OCI-LY3 (cell line): ENCODE measurements around the gene WWOX.

Source experiments
- EZH2phosphoT487 ChIP-seq: fragments of 200-600 bp; shearing (Covaris generic); IDR thresholded peaks from 2 replicates; pipeline ENCODE4 v1.6.1; 2018; ENCODE audit warnings: antibody characterized with exemption, mixed run types, low read depth
- TF ChIP-seq, protein P1 (sequence below): fragments of 200-600, 300-600 bp; sonication (generic); IDR thresholded peaks from 2 replicates; pipeline ENCODE4 v1.5.1; 2014; ENCODE audit warnings: antibody characterized with exemption, low read length, low read depth

DNA sequence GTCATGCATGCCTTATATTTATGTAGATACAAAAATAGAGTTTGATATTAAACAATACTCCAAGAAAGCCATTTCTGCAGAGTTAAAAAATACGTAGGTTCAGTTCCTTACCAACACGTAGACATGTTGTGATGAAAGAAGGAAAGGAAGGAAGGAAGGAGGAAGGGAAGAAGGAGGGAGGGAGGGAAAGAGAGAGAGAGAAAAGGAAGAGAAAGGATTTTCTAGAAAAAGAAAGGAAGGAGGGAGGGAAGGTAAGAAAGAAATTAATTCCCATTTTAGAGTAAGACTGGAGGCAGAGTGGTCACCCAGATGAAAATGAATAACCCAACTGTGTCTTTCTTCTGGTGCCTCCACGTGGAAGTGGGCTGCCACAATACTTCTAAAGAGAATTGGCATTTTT, 652.1 kb downstream of the WWOX start:
- TF ChIP-seq, protein P1, sequence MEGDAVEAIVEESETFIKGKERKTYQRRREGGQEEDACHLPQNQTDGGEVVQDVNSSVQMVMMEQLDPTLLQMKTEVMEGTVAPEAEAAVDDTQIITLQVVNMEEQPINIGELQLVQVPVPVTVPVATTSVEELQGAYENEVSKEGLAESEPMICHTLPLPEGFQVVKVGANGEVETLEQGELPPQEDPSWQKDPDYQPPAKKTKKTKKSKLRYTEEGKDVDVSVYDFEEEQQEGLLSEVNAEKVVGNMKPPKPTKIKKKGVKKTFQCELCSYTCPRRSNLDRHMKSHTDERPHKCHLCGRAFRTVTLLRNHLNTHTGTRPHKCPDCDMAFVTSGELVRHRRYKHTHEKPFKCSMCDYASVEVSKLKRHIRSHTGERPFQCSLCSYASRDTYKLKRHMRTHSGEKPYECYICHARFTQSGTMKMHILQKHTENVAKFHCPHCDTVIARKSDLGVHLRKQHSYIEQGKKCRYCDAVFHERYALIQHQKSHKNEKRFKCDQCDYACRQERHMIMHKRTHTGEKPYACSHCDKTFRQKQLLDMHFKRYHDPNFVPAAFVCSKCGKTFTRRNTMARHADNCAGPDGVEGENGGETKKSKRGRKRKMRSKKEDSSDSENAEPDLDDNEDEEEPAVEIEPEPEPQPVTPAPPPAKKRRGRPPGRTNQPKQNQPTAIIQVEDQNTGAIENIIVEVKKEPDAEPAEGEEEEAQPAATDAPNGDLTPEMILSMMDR, result no peak
- TF ChIP-seq EZH2phosphoT487, result no peak
